Globus pallidus (tissue), 1 donor: ENCODE results near the gene RRP1.
"Not testable (repeated sequence)": the region's sequence is repeated elsewhere in the genome, so short reads cannot be mapped to it uniquely, and the experiment has no call there.

Source experiments
- DNase-seq: peaks from one replicate; pipeline ENCODE4 v3.0.0-alpha.2; 2015; ENCODE audit warnings: low spot score

RRP1 gene

GRCh38 chr21:43816611-43817071 is 27.3 kb downstream of the RRP1 start:
- no peak for DNase-seq

- no peak for DNase-seq
These were observed 28.0 kb downstream of the RRP1 start for GRCh38 chr21:43817157-43818086.

- DNase-seq, result peak; percentile 42
These were observed 29.3 kb downstream of the RRP1 start for GRCh38 chr21:43818685-43819084.

GRCh38 chr21:43819511-43820405 is 30.4 kb downstream of the RRP1 start:
- DNase-seq, result no peak

GRCh38 chr21:43820466-43820865 is 31.1 kb downstream of the RRP1 start:
- DNase-seq, result no peak

GRCh38 chr21:43822166-43822565 is 32.8 kb downstream of the RRP1 start:
- not testable (repeated sequence) for DNase-seq

GRCh38 chr21:43822741-43823140 is 33.4 kb downstream of the RRP1 start:
- not testable (repeated sequence) for DNase-seq

GRCh38 chr21:43824333-43825241 is 35.2 kb downstream of the RRP1 start:
- no peak for DNase-seq

GRCh38 chr21:43825242-43825935 is 36.0 kb downstream of the RRP1 start:
- no peak for DNase-seq

- DNase-seq, result no peak
These were observed 36.7 kb downstream of the RRP1 start for GRCh38 chr21:43825936-43826622.

- DNase-seq, result no peak
These were observed 37.2 kb downstream of the RRP1 start for GRCh38 chr21:43826623-43826974.

- no peak for DNase-seq
These were observed 37.7 kb downstream of the RRP1 start for GRCh38 chr21:43827015-43827611.

GRCh38 chr21:43829161-43829560 is 39.8 kb downstream of the RRP1 start:
- DNase-seq, result no peak

- no peak for DNase-seq
These were observed 40.3 kb downstream of the RRP1 start for GRCh38 chr21:43829575-43830119.

- no peak for DNase-seq
These were observed 42.8 kb downstream of the RRP1 start for GRCh38 chr21:43832158-43832550.

- DNase-seq, result no peak
These were observed 43.3 kb downstream of the RRP1 start for GRCh38 chr21:43832648-43833047.

- no peak for DNase-seq
These were observed 44.9 kb downstream of the RRP1 start for GRCh38 chr21:43834146-43834905.

GRCh38 chr21:43835050-43835449 is 45.7 kb downstream of the RRP1 start:
- no peak for DNase-seq

- DNase-seq, result no peak
These were observed 46.5 kb downstream of the RRP1 start for GRCh38 chr21:43835861-43836260.
